B cell (primary cell): Measurements from ENCODE around the gene C10orf143.

Experiments
- CTCF ChIP-seq: fragments of 200-600 bp; IDR thresholded peaks from one replicate; pipeline ENCODE4 v1.8.0; 2022; ENCODE audit warnings: antibody characterized with exemption, mild to moderate bottlenecking
- EZH2 ChIP-seq: IDR thresholded peaks from 2 replicates; pipeline ENCODE4 v1.6.1; 2012; ENCODE audit warnings: borderline replicate concordance, low read depth, mild to moderate bottlenecking, moderate library complexity, low read length; ENCODE audit not compliant: insufficient read depth, poor library complexity, severe bottlenecking

- no peak for TF ChIP-seq CTCF
- no peak for TF ChIP-seq EZH2
Measured at GRCh38 chr10:130014263-130015074, 96.2 kb downstream of the C10orf143 start.
